GM23248 (cell line): ENCODE data around the gene PTPRH.

ENCODE experiments used
- EZH2 ChIP-seq: fragments of 200-600 bp; sonication (generic); IDR thresholded peaks from 2 replicates; pipeline ENCODE4 v1.6.1; 2018; ENCODE audit warnings: antibody characterized with exemption, mild to moderate bottlenecking; ENCODE audit not compliant: insufficient read depth, poor library complexity, severe bottlenecking
- EZH2phosphoT487 ChIP-seq: fragments of 200-600 bp; sonication (generic); IDR thresholded peaks from 2 replicates; pipeline ENCODE4 v1.6.1; 2018; ENCODE audit warnings: antibody characterized with exemption, moderate library complexity, mild to moderate bottlenecking, low read depth; ENCODE audit not compliant: insufficient read depth

GRCh38 chr19:55258476-55258827 is 49.2 kb upstream of the PTPRH start:
- TF ChIP-seq EZH2 (no peak), EZH2phosphoT487 (no peak)
